HCT116 (cell line): ENCODE measurements around the gene RNF214. TPM values are rescaled to one million over a fixed set of nuclear protein-coding genes. Genes with fewer than 3 reads are reported as not detected.

Experiments used
- ATAC-seq: fragments of 200-7000 bp; cut with Tn5 transposase; 2 replicates; pipeline ENCODE4 v1.9.1; 2020; ENCODE audit warnings: mild to moderate bottlenecking, moderate library complexity
- BruUV-seq: library from RNA; stranded (reverse); fragments of 400-500 nt; replicated peaks from 2 replicates; lab custom pipeline; 2021; lab: Mats Ljungman, UMichigan
- CTCF ChIA-PET: fragments of 300-600 bp; sonication (Branson Sonifier 250); formaldehyde crosslinking; loops from one replicate; lab custom pipeline; 2021; ENCODE audit warnings: antibody characterized with exemption; lab: Charles Lee
- POLR2A ChIA-PET: fragments of 300-600, 350-600 bp; sonication (Branson Sonifier 250); formaldehyde crosslinking; loops from one replicate; lab custom pipeline; 2021; ENCODE audit warnings: antibody characterized with exemption; lab: Charles Lee
- RAD21 ChIA-PET, 2 experiments: fragments of 300-600 bp; sonication (Branson Sonifier 250); formaldehyde crosslinking; loops; one replicate each; lab custom pipeline; 2023; ENCODE audit warnings: low total read pairs in 2 of 2; ENCODE audit not compliant: uncharacterized antibody in 2 of 2, unreplicated experiment in 2 of 2, low non-redundant PET in 1 of 2; lab: Charles Lee
- DNase-seq: peaks from one replicate; pipeline ENCODE4 v3.0.0-alpha.2; 2010; ENCODE audit warnings: low read depth, low spot score
- H2AFZ ChIP-seq: fragments of 200-600 bp; shearing (Covaris generic), sonication (generic); 2 replicates; pipeline ENCODE4 v1.6.1; 2017; ENCODE audit warnings: low read depth, mixed run types, mixed read lengths, antibody characterized with exemption, low read length; ENCODE audit not compliant: poor library complexity, severe bottlenecking
- H3K27ac ChIP-seq: 2 replicates; pipeline ENCODE4 v1.5.1; 2012; ENCODE audit warnings: low read depth, low read length
- H3K27me3 ChIP-seq: fragments of 200-600 bp; sonication (generic); 2 replicates; pipeline ENCODE4 v1.6.1; 2016; ENCODE audit warnings: mixed run types, low read length, mixed read lengths; ENCODE audit not compliant: insufficient read depth
- H3K36me3 ChIP-seq, 2 experiments: fragments of 200-500 bp in 1 of 2; fragments of 200-600 bp in 1 of 2; sonication (Bioruptor generic) in 1 of 2; sonication (generic) in 1 of 2; 2 replicates each; pipeline versions ENCODE4 v1.5.1 to v1.6.1; 2014 to 2016; ENCODE audit warnings: low read length in 2 of 2, inconsistent platforms in 1 of 2, mixed read lengths in 1 of 2, mixed run types in 1 of 2; ENCODE audit not compliant: insufficient read depth in 2 of 2, control insufficient read depth in 1 of 2
- H3K4me1 ChIP-seq, 2 experiments: fragments of 200-600 bp in 1 of 2; sonication (generic) in 1 of 2; 2 replicates each; pipeline versions ENCODE4 v1.5.1 to v1.6.1; 2012 to 2017; ENCODE audit warnings: low read length in 2 of 2, inconsistent platforms in 1 of 2, mild to moderate bottlenecking in 1 of 2, mixed read lengths in 1 of 2, mixed run types in 1 of 2, moderate library complexity in 1 of 2; ENCODE audit not compliant: insufficient read depth in 2 of 2, control insufficient read depth in 1 of 2
- H3K4me2 ChIP-seq: fragments of 200-600 bp; sonication (generic); 2 replicates; pipeline ENCODE4 v1.6.1; 2017; ENCODE audit warnings: mixed run types, low read length, mixed read lengths
- H3K4me3 ChIP-seq, 2 experiments: fragments of 200-600 bp in 1 of 2; sonication (generic) in 1 of 2; replicated peaks in 1 of 2; 2 replicates each; pipeline ENCODE4 v1.5.1; 2011 to 2016; ENCODE audit warnings: low read length in 2 of 2, control low read depth in 1 of 2, low read depth in 1 of 2, mild to moderate bottlenecking in 1 of 2, mixed read lengths in 1 of 2, mixed run types in 1 of 2
- H3K79me2 ChIP-seq: fragments of 200-600 bp; sonication (generic); 2 replicates; pipeline ENCODE4 v1.6.1; 2017; ENCODE audit warnings: mild to moderate bottlenecking, mixed run types, low read length, moderate library complexity, mixed read lengths; ENCODE audit not compliant: insufficient read depth
- H3K9ac ChIP-seq: fragments of 200-600 bp; sonication (generic); 2 replicates; pipeline ENCODE4 v1.6.1; 2016; ENCODE audit warnings: low read length, mixed read lengths
- H3K9me2 ChIP-seq: fragments of 200-600 bp; sonication (generic), shearing (Covaris generic); 2 replicates; pipeline ENCODE4 v1.6.1; 2017; ENCODE audit warnings: mixed run types, mild to moderate bottlenecking, moderate library complexity; ENCODE audit not compliant: insufficient read depth
- H3K9me3 ChIP-seq, 2 experiments: fragments of 200-500 bp in 1 of 2; fragments of 200-600 bp in 1 of 2; sonication (Bioruptor generic) in 1 of 2; sonication (generic) in 1 of 2; 2 replicates each; pipeline ENCODE4 v1.6.1; 2014 to 2017; ENCODE audit warnings: low read length in 2 of 2, mixed read lengths in 2 of 2, inconsistent platforms in 1 of 2, low read depth in 1 of 2, mild to moderate bottlenecking in 1 of 2, mixed run types in 1 of 2, moderate library complexity in 1 of 2; ENCODE audit not compliant: control insufficient read depth in 1 of 2, insufficient read depth in 1 of 2
- H4K20me1 ChIP-seq: fragments of 200-600 bp; sonication (generic), shearing (Covaris generic); 2 replicates; pipeline ENCODE4 v1.6.1; 2017; ENCODE audit warnings: mixed run types, mild to moderate bottlenecking, moderate library complexity; ENCODE audit not compliant: insufficient read depth
- ATF3 ChIP-seq: IDR thresholded peaks from 2 replicates; pipeline ENCODE4 v1.6.1; 2012
- CBX3 ChIP-seq: IDR thresholded peaks from 2 replicates; pipeline ENCODE4 v1.6.1; 2012; ENCODE audit warnings: low read depth
- CEBPB ChIP-seq: IDR thresholded peaks from 2 replicates; pipeline ENCODE4 v1.6.1; 2012; ENCODE audit warnings: low read depth
- CTCF ChIP-seq, 3 experiments: fragments of 200-600 bp in 1 of 3; sonication (generic) in 1 of 3; IDR thresholded peaks in 2 of 3; conservative IDR thresholded peaks in 1 of 3; 2 replicates each; pipeline ENCODE4 v1.5.1; 2012 to 2017; ENCODE audit warnings: low read depth in 2 of 3, low read length in 2 of 3, antibody characterized with exemption in 1 of 3, borderline replicate concordance in 1 of 3, control low read depth in 1 of 3, mild to moderate bottlenecking in 1 of 3, mixed read lengths in 1 of 3, mixed run types in 1 of 3, moderate library complexity in 1 of 3; ENCODE audit not compliant: insufficient read depth in 1 of 3
- EGR1 ChIP-seq: IDR thresholded peaks from 2 replicates; pipeline ENCODE4 v1.6.1; 2012; ENCODE audit warnings: low read depth
- ELF1 ChIP-seq: IDR thresholded peaks from 2 replicates; pipeline ENCODE4 v1.6.1; 2012; ENCODE audit warnings: low read depth, borderline replicate concordance
- EZH2 ChIP-seq: fragments of 200-600 bp; sonication (generic); IDR thresholded peaks from 2 replicates; pipeline ENCODE4 v1.6.1; 2017; ENCODE audit warnings: antibody characterized with exemption, mixed run types
- EZH2phosphoT487 ChIP-seq: fragments of 200-600 bp; IDR thresholded peaks from 2 replicates; pipeline ENCODE4 v1.6.1; 2018; ENCODE audit warnings: antibody characterized with exemption, borderline replicate concordance
- FOSL1 ChIP-seq: IDR thresholded peaks from 2 replicates; pipeline ENCODE4 v1.6.1; 2012; ENCODE audit warnings: low read depth
- JUND ChIP-seq: IDR thresholded peaks from 2 replicates; pipeline ENCODE4 v1.6.1; 2012
- MAX ChIP-seq: IDR thresholded peaks from 2 replicates; pipeline ENCODE4 v1.6.1; 2012
- POLR2A ChIP-seq: IDR thresholded peaks from 2 replicates; pipeline ENCODE4 v1.7.0; 2011; ENCODE audit warnings: borderline replicate concordance; ENCODE audit not compliant: insufficient read depth, insufficient read length; ENCODE audit errors: extremely low read depth
- POLR2AphosphoS5 ChIP-seq: IDR thresholded peaks from 2 replicates; pipeline ENCODE4 v1.6.1; 2011; ENCODE audit warnings: mild to moderate bottlenecking, low read depth, low read length, moderate library complexity
- RAD21 ChIP-seq: IDR thresholded peaks from 2 replicates; pipeline ENCODE4 v1.6.1; 2012; ENCODE audit warnings: low read depth, mild to moderate bottlenecking
- REST ChIP-seq: IDR thresholded peaks from 2 replicates; pipeline ENCODE4 v1.6.1; 2012; ENCODE audit warnings: low read depth
- SIN3A ChIP-seq: IDR thresholded peaks from 2 replicates; pipeline ENCODE4 v1.6.1; 2012; ENCODE audit warnings: low read depth
- SP1 ChIP-seq: IDR thresholded peaks from 2 replicates; pipeline ENCODE4 v1.6.1; 2012; ENCODE audit warnings: low read depth
- SRF ChIP-seq: IDR thresholded peaks from 2 replicates; pipeline ENCODE4 v1.6.1; 2012; ENCODE audit warnings: low read depth
- ZBTB33 ChIP-seq: IDR thresholded peaks from 2 replicates; pipeline ENCODE4 v1.6.1; 2011; ENCODE audit warnings: mild to moderate bottlenecking, low read length, moderate library complexity; ENCODE audit not compliant: insufficient replicate concordance; ENCODE audit errors: extremely low read depth
- ZNF274 ChIP-seq: fragments of 200-500 bp; sonication (Bioruptor generic); IDR thresholded peaks from 2 replicates; pipeline ENCODE4 v1.6.1; 2014; ENCODE audit warnings: mild to moderate bottlenecking, low read depth, low read length, inconsistent platforms
- intact Hi-C: fragments of 100-400 bp; cut with micrococcal nuclease; formaldehyde crosslinking; loops from 2 replicates; pipeline ENCODE4 v1.10.0; 2022
- total RNA-seq: library from RNA; stranded (reverse); gene quantifications from one replicate; pipeline ENCODE4 v1.2.1, GENCODE V29; 2021; ENCODE audit not compliant: unreplicated experiment

Gene RNF214
- total RNA-seq, 1 experiment from 2014 or later, result 29.3 TPM

- POLR2A ChIA-PET, result no interaction called here
- Histone ChIP-seq H3K4me2 (no peak overlapping the region), H3K27ac (no peak overlapping the region), H3K9me2 (no peaks in the 10 kb centered on the region), H3K79me2 (no peaks in the 10 kb centered on the region), H3K36me3 (peaks cover 3 to 7% of the 10 kb centered on the region in 2 experiments; a peak in 2 of 4 replicates), H3K4me3 (no peak overlapping the region), H2AFZ (no peak overlapping the region), H3K27me3 (no peaks in the 10 kb centered on the region), H3K4me1 (peaks cover 3 to 7% of the 10 kb centered on the region in 2 experiments), H3K9me3 (no peaks in the 10 kb centered on the region), H4K20me1 (no peaks in the 10 kb centered on the region), H3K9ac (no peak overlapping the region)
- TF ChIP-seq EZH2phosphoT487 (no peak), FOSL1 (no peak), SRF (no peak), REST (no peak), SP1 (no peak), EZH2 (no peak), POLR2AphosphoS5 (no peak), CBX3 (no peak), POLR2A (no peak), EGR1 (no peak), ZNF274 (no peak), RAD21 (no peak), CTCF (IDR thresholded peaks at IDR 0.05 in 2 of 3, conservative IDR thresholded peaks at IDR 0.05 in 1 of 3; ENCODE audit: borderline replicate concordance in 1 of 3, insufficient read depth in 1 of 3, low read depth in 2 of 3, low read length in 2 of 3) (no peak), ELF1 (no peak), SIN3A (no peak), ZBTB33 (no peak), JUND (no peak), CEBPB (no peak), ATF3 (no peak), MAX (no peak)
- DNase-seq (no peak), ATAC-seq (no peak)
- RAD21 ChIA-PET, result no interaction called here
- CTCF ChIA-PET, result no interaction called here
- BruUV-seq, result no TSS peak
- intact Hi-C loops, result no loop called here
These were observed 46.6 kb upstream of the RNF214 start for GRCh38 chr11:117185736-117186430.
